NCI-H2196 treated with DMSO at 0.1 percent for 48 hours (cell line): ENCODE results near the gene CEP20.

ENCODE experiments used
- DNase-seq: peaks from one replicate; lab custom pipeline; 2025; ENCODE audit not compliant: unreplicated experiment; lab: John Stamatoyannopoulos, UW

CEP20 gene

DNA sequence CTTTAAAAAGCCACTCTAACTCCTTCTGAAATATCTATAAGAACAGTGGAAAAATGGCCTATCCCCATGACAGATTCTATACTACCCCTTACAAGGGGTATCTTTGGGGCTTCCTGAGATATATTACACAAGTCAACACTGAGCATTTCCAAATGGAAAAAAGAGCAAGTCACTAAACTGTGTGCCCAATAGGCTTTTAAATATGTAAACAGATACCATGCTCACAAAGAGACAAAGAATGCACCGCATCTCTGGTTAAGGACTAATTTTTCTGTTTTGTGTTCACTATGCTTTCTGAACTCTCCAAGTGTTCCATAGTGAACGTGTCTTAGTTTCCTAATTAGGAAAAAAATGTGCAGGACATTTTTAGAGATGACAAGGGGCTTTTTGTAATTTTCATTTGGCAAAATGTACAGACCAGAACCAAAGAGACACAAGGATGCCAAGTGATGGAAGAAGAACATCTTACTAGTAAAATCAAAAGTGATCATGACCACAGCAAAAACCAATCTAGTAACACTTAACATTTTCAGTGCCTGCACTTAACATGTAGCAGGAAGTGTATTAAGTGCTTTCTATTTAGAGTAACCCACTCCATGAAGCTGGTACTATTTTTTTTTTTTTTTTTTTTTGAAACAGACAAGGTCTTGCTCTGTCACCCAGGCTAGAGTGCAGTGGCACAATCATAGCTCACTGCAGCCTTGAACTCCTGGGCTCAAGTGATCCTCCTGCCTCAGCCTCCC lies 53.1 kb downstream of the CEP20 start:
- DNase-seq, result no peak

DNA sequence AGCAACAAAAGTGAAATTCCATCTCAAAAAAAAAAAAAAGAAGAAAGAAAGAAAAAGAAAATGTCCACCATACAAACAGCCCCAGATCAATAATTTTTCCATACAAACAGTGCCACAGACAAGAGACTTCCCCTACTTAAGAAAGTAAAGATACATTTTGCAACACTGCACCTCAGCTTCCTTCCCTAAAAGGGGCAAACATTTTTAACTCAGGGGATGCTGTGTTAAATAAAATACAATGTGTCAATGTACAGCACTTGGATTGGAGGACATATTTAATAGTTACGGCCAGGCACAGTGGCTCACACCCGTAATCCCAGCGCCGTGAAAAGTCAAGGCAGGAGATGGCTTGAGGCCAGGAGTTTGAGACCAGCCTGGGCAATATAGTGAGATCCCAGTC lies 53.9 kb downstream of the CEP20 start:
- DNase-seq, result no peak

DNA sequence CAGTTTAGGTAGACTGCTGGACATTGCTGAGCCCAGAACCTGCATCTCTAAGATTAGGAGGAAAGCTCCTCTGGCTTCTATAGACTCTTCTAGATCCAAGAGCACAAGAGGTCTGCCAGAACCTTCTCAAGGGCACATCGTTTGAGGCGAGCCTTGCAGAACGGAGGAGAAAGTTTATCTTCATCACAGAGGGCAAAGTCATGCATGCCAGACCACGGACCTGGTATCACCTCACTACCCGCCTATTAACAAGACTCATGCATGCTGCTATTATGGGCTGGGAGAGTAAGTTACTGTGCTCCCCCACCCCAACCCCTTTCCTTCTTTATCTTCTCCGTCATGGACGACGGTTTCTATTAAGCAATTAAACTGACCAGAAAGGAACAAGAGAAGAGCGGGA lies 54.9 kb downstream of the CEP20 start:
- no peak for DNase-seq

DNA sequence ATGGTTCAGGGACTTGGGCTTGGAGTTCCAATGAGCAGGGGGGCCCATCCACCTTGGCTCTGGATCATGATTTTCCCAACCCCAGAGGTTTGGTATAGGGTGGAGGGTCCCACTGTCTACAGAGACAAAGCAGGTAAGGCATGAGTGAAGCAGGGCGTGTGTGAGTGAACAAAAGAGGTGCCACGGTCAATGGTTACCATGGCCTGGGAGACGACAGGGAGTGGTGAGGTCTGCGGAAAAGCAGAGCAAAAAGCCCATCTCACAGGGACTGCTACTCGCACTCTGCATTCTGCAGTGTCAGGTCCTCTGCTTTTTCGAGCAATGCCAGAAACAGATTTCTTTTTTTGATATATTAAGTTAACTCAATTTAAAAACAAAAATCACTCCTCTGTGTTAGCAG lies 56.2 kb downstream of the CEP20 start:
- no peak for DNase-seq

DNA sequence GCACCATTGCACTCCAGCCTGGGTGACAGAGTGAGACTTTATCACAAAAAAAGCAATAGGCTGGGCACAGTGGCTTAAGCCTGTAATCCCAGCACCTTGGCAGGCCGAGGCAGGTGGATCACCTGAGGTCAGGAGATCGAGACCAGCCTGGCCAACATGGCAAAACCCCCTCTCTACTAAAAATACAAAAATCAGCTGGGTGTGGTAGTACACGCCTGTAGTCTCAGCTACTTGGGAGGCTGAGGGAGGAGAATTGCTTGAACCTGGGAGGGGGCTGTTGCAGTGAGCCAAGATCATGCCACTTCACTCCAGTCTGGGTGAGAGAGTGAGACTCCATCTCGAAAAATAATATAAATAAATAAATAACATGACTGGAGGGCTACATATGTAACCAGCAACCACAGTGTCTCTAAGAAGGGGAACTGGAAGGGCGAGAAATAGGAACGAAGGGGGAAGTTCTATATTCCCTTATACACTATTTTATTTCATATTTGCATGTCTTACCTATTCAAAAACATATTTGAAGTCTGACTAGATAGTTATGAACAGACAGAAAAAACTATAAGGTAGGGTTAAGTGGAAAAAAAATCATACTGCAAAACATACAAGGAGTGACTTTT lies 57.5 kb downstream of the CEP20 start:
- DNase-seq, result no peak

DNA sequence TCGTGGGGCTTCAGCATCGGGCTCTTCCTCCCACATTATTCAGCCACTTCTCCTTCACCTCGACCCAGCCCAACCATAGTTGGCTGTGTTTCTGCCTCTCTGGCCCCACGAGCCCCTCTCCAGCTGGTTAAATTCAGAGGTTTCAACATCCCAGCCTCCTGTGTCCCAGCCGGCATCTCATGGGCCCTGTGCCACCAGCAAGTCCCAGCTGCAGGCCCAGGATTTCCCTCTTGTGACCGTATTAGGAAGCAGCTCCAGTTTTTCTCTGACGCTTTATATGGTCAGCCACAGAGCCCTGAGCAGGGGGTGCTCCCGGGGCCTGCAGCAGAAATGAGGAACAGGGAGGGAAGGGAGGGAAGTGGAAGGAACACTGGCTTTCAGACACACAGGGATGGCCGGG lies 58.9 kb downstream of the CEP20 start:
- no peak for DNase-seq

DNA sequence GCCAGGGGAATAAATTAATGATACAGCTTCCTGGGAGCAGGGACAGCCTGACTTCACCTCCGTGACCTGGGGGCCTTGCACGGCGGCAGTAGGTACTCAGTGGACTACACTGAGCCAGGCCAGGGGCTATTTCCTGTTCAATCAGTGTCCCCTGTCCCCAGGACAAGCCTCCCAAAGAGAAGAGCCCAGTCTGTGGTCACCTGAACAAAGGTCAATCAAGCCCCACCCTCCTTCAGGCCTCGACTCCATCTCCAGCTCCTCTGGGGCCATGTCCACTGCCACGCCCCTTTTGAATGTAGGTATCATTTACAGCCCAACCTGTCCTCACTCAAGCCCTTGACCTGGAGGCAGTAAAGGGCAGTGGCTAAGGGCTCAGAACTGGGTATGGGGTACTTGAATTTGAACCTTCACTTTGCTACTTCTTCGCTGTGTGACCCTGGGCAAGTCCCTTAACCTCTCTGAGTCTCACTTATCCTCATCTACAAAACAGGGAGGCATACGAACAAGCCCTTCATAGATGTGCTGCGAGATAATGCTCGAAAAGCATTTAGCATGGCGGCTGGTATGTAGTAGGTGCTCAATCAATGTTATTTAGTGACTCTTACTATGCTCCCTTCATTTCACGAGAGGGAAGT lies 60.6 kb downstream of the CEP20 start:
- DNase-seq, result no peak

DNA sequence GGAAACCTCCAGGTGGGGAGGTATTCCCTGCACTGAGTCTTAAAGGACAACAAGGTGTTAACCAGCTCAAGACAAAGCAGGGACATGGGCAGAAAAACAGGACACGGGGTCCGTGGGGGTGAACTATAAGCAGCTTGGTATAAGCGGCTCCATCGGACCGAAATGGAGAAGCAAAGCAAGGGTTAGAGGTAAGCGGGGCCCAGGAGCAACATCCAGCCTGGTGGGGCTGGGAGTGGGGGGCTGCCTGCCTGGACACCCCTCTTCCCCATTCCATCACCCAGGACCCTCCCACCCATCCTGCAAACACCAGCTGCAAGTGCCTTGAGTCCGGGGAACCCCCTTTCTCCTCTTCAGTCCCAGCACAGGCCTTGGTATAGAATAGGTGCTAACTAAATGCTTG lies 61.1 kb downstream of the CEP20 start:
- no peak for DNase-seq

DNA sequence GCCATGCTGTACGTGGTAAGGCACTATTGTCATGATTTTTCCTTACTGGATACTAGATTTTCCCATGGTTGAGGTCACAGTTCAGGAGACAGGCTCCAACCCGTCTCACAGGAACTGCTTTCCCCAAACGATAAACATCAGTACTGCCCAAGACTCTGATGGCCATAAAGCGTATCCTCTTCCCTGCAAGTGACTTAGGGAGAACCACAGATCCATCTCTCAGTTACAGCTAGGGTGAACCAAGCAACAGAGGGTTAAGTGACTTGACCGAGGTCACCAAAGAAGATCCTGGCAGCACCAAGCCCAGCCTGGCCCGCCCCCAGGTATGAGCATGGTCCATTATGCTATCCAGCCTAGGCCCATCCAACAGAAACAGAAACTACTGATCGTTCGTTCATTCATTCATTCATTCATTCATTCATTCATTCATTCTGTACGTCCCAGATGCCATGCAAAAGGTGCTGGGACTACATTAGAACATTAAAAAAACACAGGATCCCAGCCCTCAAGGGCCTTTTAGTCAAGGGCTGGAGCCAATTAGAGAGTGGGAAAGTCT lies 62.6 kb downstream of the CEP20 start:
- DNase-seq, result no peak

DNA sequence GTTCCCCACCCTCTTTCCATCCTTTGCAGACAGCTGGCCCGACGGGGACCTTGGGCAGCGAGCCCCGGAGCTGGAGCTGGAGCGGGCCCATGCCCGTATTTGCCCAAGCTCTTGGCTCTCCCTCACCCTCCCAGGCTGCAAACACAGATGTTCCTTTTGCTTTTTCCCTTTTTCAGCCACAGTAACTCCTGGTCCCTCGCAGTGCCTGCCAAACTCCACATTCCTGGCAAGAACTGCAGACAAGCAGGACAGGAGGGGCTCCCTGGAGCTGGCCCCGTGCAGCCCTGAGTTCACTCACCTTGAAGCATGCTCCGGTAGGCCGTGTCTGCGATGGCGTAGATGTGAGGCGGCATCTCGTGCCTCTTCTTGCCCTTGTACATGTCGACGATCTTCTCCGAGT lies 65.4 kb downstream of the CEP20 start:
- DNase-seq, result no peak

DNA sequence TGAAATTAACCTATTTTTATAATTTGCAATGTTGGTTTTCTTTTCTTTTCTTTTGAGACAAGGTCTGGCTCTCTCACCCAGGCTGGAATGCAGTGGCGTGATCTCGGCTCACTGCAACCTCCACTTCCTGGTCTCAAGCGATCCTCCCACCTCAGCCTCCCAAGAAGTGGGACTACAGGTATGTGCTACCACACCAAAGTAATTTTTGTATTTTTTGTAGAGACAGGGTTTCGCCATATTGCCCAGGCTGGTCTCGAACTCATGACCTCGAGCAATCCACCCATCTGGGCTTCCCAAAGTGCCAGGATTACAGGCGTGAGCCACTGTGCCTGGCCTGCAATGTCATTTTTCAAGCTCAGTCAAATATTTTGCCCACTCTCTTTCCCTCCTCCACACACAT lies 67.6 kb downstream of the CEP20 start:
- no peak for DNase-seq

DNA sequence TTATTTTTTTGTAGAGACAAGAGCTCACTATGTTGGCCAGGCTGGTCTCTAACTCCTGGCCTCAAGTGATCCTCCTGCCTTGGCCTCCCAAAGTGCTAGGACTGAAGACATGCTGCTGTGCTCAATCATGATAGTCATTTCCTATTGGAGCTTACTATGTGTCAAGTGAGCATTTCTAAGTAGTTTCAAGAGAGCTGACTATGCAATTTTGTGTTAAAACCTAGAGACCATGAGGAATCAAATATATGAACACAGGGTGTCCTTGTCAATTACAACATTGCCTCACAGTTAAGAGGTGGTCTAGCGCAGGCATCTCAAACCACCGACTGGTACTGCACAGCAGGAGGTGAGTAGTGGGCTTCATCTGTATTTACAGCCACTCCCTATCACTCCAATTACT lies 69.4 kb downstream of the CEP20 start:
- DNase-seq, result no peak

DNA sequence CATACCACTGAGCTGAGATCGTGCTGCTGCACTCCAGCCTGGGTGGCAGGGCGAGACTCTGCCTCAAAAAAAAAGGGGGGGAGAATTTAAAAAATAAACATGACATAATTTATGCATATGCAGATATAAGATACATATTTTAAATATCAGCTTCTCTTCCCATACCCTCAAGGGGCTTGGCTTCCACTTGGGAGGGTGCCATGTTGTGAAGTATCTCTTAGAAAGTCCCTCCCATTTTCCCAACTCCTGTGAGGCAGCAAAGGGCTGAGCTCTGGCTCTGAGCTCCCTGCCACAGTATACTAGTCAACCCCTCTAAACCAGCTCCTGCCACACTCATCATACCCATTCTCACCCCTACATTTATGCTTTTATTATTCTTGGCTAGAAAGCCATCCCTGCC lies 71.0 kb downstream of the CEP20 start:
- DNase-seq, result no peak

DNA sequence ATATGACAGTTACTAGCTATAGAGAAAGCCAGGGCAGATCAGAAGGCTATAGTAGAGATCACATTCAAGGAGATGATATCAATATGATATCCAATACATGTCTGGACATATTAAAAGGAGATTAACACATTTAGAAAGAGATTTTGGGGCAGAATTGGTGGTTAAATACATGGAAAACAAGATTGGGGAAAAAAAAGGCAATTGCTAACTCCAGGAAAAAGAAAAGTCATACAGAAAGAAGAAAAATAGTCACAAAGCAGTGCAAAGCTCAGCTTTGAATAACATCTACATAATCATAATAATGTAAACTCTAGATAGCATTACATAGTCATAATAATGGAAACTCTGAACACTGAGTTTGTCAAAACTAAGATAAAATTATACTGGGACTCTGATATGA lies 72.2 kb downstream of the CEP20 start:
- no peak for DNase-seq
